RWPE1 (cell line): ENCODE results near the gene CRELD2.
A peak's percentile ranks its signal among the peaks of the same experiment; 100 is the strongest.

ENCODE experiments used
- CTCF ChIA-PET: fragments of 350-600 bp; sonication (Branson Sonifier 250); formaldehyde crosslinking; extraction: SDS; loops from one replicate; lab custom pipeline; 2021; lab: Yijun Ruan, JAX
- POLR2A ChIA-PET: fragments of 400-600 bp; formaldehyde crosslinking; extraction: SDS; loops from one replicate; lab custom pipeline; 2020; ENCODE audit warnings: antibody characterized with exemption; ENCODE audit not compliant: low non-redundant PET; lab: Yijun Ruan, JAX
- DNase-seq: peaks from one replicate; pipeline ENCODE4 v3.0.0; 2012; ENCODE audit warnings: low spot score
- H3K27ac ChIP-seq: fragments of 450-650 bp; 2 replicates; pipeline ENCODE4 v1.5.1; 2017
- TF ChIP-seq, protein P1 (sequence below): fragments of 450-650 bp; conservative IDR thresholded peaks from 2 replicates; pipeline ENCODE4 v1.5.1; 2017; ENCODE audit warnings: low read depth, mild to moderate bottlenecking

CRELD2 gene

GRCh38 chr22:49947296-49947622 is 28.8 kb downstream of the CRELD2 start:
- CTCF ChIA-PET = no interaction called here
- POLR2A ChIA-PET = interaction anchor here (1.1 kb wide), 1 partner anchor 11 kb away, joined by 4 read pairs; no protein-coding TSS in a partner anchor

DNA sequence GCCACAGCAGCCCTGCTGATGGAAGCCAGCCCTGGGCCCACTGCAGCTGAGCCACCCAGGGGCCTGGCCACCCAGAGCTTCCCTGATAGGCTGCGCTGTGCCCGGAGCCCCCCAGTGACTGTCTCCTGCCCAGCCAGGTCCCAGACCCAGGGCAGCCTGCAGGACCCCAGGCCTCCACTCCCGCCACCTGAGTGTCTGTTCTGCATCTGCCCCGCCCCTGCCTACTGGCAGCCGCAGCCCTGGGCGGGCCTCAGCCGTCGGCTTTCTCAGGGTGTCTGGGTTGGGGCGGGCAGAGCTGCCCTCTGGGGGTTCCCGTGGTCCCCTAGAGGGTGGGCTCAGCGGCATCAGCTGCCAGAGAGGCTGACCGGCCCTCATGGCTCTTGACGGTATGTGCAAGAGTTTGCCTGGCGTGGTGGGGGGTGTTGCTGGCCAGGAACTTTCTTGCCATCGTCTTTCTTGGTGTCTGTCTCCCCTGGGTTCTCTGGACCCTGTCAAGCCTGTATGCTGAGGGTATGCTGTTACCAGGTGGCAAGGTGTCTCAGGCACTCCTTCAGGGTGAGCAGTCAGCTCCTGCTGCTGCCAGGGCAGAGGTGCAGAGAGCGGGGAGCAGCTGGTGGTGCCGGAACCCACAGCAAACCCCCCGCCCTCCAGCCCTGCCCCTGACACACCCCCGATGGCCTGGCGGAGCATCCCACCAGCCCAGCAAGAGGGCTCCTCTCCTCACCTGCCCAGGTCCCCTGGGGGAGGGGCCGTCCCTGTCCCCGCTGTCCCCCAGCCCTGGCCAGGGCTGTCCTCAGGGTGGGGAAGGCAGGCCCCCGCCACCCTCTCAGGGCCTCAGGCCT is 29.9 kb downstream of the CRELD2 start:
- TF ChIP-seq, protein P1, sequence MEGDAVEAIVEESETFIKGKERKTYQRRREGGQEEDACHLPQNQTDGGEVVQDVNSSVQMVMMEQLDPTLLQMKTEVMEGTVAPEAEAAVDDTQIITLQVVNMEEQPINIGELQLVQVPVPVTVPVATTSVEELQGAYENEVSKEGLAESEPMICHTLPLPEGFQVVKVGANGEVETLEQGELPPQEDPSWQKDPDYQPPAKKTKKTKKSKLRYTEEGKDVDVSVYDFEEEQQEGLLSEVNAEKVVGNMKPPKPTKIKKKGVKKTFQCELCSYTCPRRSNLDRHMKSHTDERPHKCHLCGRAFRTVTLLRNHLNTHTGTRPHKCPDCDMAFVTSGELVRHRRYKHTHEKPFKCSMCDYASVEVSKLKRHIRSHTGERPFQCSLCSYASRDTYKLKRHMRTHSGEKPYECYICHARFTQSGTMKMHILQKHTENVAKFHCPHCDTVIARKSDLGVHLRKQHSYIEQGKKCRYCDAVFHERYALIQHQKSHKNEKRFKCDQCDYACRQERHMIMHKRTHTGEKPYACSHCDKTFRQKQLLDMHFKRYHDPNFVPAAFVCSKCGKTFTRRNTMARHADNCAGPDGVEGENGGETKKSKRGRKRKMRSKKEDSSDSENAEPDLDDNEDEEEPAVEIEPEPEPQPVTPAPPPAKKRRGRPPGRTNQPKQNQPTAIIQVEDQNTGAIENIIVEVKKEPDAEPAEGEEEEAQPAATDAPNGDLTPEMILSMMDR = no peak
- POLR2A ChIA-PET = no interaction called here
- CTCF ChIA-PET = no interaction called here
- peak overlapping the region; percentile 92 for H3K27ac ChIP-seq
- DNase-seq = no peak

More at GRCh38 chr22:49947296-49947622, 28.8 kb downstream of the CRELD2 start:
- H3K27ac ChIP-seq = peak overlapping the region; percentile 92
- no peak for DNase-seq
- TF ChIP-seq, protein P1 = no peak

DNA sequence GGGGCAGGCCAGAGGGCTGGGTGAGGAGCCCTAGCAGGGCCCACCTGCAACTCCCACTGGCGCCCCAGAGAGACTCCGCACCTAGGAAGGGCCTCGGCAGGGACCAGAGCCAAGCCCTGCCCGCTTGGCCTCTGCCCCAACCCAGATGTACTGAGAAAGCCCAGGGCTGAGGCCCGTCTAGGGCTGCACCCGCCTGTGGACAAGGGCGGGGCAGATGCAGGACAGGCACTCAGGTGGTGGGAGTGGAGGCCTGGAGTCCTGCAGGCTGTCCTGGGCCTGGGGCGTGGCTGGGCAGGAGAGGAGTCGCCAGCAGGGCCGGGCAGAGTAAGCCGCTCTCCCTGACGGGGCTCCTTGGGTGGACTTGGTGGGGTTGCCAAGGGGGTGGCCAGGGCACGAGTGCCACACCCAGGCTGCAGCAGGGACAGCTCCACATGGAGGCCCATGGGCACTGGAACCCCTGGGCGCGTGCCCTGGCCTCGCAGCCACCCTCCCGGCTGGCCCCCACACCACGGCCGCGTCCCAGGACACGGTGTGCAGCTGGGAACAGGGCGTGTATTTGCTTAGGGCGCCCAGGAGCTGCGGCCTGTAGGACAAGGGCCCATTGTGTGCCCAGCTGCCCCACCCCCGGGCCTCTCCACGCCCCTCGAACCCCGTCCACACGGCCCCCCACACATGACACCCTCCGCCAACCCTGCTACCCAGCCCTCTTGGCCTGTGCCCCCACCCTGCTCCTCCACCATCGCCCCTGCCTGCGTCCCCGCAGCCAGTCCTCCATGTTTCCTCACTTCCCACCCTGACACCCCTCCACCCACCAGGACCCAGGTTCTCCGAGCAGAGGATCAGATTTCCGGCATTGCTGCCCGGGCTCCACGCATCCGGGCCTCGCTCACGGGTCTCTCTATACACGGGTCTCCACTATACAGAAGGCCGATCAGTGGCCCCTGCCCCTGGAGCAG is 30.8 kb downstream of the CRELD2 start:
- ChIA-PET POLR2A (interaction anchor here (0.6 kb wide), 1 partner anchor 15 kb away, joined by 3 read pairs; no protein-coding TSS in a partner anchor), CTCF (no interaction called here)
- peak overlapping the region; percentile 92 for H3K27ac ChIP-seq
- TF ChIP-seq, protein P1 = no peak
- DNase-seq = no peak

DNA sequence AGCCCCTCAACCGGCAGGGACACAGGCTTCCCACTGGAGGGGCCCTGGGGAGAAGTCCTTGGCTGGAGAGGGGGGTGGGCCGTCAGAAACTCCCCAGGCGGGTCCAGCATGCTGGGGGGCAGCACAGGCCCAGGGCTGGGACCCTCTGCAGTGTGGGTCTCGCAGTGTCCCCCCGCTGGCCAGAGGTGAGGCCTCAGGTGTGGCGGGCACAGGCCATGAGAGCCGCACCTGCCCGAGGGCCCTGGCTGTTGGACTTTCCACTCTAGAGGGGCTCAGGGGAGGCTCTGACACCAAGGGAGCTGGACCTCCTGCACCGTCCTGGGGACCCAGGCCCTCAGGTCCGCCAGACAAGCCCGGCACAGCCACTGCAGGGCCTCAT is 31.5 kb downstream of the CRELD2 start:
- POLR2A ChIA-PET = interaction anchor here (0.6 kb wide), 1 partner anchor 14 kb away, joined by 3 read pairs; no protein-coding TSS in a partner anchor
- TF ChIP-seq, protein P1 = no peak

GRCh38 chr22:49950396-49950994 is 32.1 kb downstream of the CRELD2 start:
- peak overlapping the region; percentile 92 for H3K27ac ChIP-seq
- TF ChIP-seq, protein P1 = no peak
- DNase-seq = no peak
- ChIA-PET CTCF (interaction anchor here (1.4 kb wide), 1 partner anchor 42 kb away, joined by 3 read pairs; no protein-coding TSS in a partner anchor), POLR2A (interaction anchor here (1.6 to 1.8 kb wide), 2 partner anchors 12 to 14 kb away, joined by 5 to 10 read pairs; no protein-coding TSS in a partner anchor)

More for the DNA sequence above, 31.5 kb downstream of the CRELD2 start:
- DNase-seq = no peak
- H3K27ac ChIP-seq = peak overlapping the region; percentile 92
- CTCF ChIA-PET = no interaction called here
